HepG2 (cell line): ENCODE results near the gene TUT1. TPM values are rescaled to one million over a fixed set of nuclear protein-coding genes. Genes with fewer than 3 reads are reported as not detected.

Source experiments
- ADNP ChIP-seq: sonication (generic); formaldehyde crosslinking; IDR thresholded peaks from 2 replicates; pipeline ENCODE4 v1.4.0; 2020; ENCODE audit warnings: missing genetic modification reagents
- AGO2 ChIP-seq: fragments of 200-400 bp; formaldehyde crosslinking; optimal IDR thresholded peaks from 2 replicates; pipeline ENCODE3; 2017; ENCODE audit warnings: mild to moderate bottlenecking, low read depth, low read length, moderate library complexity
- HDAC2 ChIP-seq: sonication (generic); formaldehyde crosslinking; IDR thresholded peaks from 2 replicates; pipeline ENCODE4 v1.4.0; 2020; ENCODE audit warnings: missing genetic modification reagents
- HNRNPLL ChIP-seq: fragments of 200-400 bp; formaldehyde crosslinking; IDR thresholded peaks from 2 replicates; pipeline ENCODE4 v1.6.1; 2017; ENCODE audit warnings: mild to moderate bottlenecking, low read depth, low read length; ENCODE audit not compliant: poor library complexity, severe bottlenecking
- HOXA9 ChIP-seq: sonication (generic); formaldehyde crosslinking; IDR thresholded peaks from 2 replicates; pipeline ENCODE4 v1.8.1; 2022; ENCODE audit warnings: missing genetic modification reagents, mild to moderate bottlenecking, moderate library complexity, borderline replicate concordance
- KAT8 ChIP-seq: IDR thresholded peaks from 2 replicates; pipeline ENCODE4 v1.6.1; 2016; ENCODE audit warnings: missing genetic modification reagents, missing compliant biosample characterization
- RARA ChIP-seq: IDR thresholded peaks from 2 replicates; pipeline ENCODE4 v1.6.1; 2016; ENCODE audit warnings: missing genetic modification reagents, missing compliant biosample characterization
- RXRA ChIP-seq: sonication (generic); formaldehyde crosslinking; IDR thresholded peaks from 2 replicates; pipeline ENCODE4 v1.5.1; 2020; ENCODE audit warnings: missing genetic modification reagents
- SALL1 ChIP-seq: sonication (generic); formaldehyde crosslinking; IDR thresholded peaks from 2 replicates; pipeline ENCODE4 v1.8.0; 2022; ENCODE audit warnings: mild to moderate bottlenecking, missing genetic modification reagents
- TCF7L2 ChIP-seq: IDR thresholded peaks from 2 replicates; pipeline ENCODE4 v1.6.1; 2011; ENCODE audit warnings: mild to moderate bottlenecking, low read depth, low read length, moderate library complexity
- THAP11 ChIP-seq: IDR thresholded peaks from 2 replicates; pipeline ENCODE4 v1.6.1; 2016; ENCODE audit warnings: missing biosample characterization, missing genetic modification reagents
- ZFYVE20 ChIP-seq: sonication (generic); formaldehyde crosslinking; IDR thresholded peaks from 2 replicates; pipeline ENCODE4 v1.8.0; 2023; ENCODE audit warnings: low read depth, mild to moderate bottlenecking, moderate library complexity, missing genetic modification reagents, borderline replicate concordance
- ZNF546 ChIP-seq: sonication (generic); formaldehyde crosslinking; conservative IDR thresholded peaks from 2 replicates; pipeline ENCODE4 v1.8.1; 2023; ENCODE audit warnings: mild to moderate bottlenecking, missing genetic modification reagents
- ZNF605 ChIP-seq: sonication (generic); formaldehyde crosslinking; IDR thresholded peaks from 2 replicates; pipeline ENCODE4 v1.8.0; 2022; ENCODE audit warnings: mild to moderate bottlenecking, missing genetic modification reagents
- ZNF790 ChIP-seq: sonication (generic); formaldehyde crosslinking; IDR thresholded peaks from 2 replicates; pipeline ENCODE4 v1.8.0; 2022; ENCODE audit warnings: missing genetic modification reagents, mild to moderate bottlenecking, borderline replicate concordance
- polyA plus RNA-seq, 8 experiments: library from polyadenylated mRNA; depleted of rRNA in 3 of 8; stranded (reverse) in 7 of 8; unstranded in 1 of 8; fragments of >200 nt; fragmentation: Illumina TruSeq in 4 of 8; extraction: Trizol in 4 of 8; gene quantifications; 2 replicates each; pipeline versions ENCODE4 v1.2.1 to v1.2.3, GENCODE V29; 2011 to 2016; ENCODE audit warnings: low read depth in 4 of 8, missing spikeins in 1 of 8, mixed read lengths in 1 of 8; ENCODE audit not compliant: insufficient read depth in 1 of 8
- total RNA-seq, 5 experiments: library from RNA; depleted of rRNA; stranded (reverse); fragments of >200 nt; fragmentation: Illumina TruSeq; extraction: Trizol; gene quantifications; 2 replicates each; pipeline ENCODE4 v1.2.3, GENCODE V29; 2016; ENCODE audit warnings: low read depth in 1 of 5
- TF ChIP-seq, protein P1 (sequence below): sonication (generic); formaldehyde crosslinking; IDR thresholded peaks from 2 replicates; pipeline ENCODE4 v1.5.0; 2020; ENCODE audit warnings: missing genetic modification reagents
- TF ChIP-seq, protein P2 (sequence below): sonication (generic); formaldehyde crosslinking; IDR thresholded peaks from 2 replicates; pipeline ENCODE4 v1.4.0; 2020; ENCODE audit warnings: mild to moderate bottlenecking, missing genetic modification reagents
- TF ChIP-seq, protein P3 (sequence below): IDR thresholded peaks from 2 replicates; pipeline ENCODE4 v1.6.1; 2018; ENCODE audit warnings: missing genetic modification reagents
- TF ChIP-seq, protein P4 (sequence below): sonication (generic); formaldehyde crosslinking; IDR thresholded peaks from 2 replicates; pipeline ENCODE4 v1.4.0; 2020; ENCODE audit warnings: missing genetic modification reagents
- TF ChIP-seq, protein P5 (sequence below): sonication (generic); formaldehyde crosslinking; IDR thresholded peaks from 2 replicates; pipeline ENCODE4 v1.4.0; 2020; ENCODE audit warnings: mild to moderate bottlenecking, missing genetic modification reagents
- TF ChIP-seq, protein P6 (sequence below): IDR thresholded peaks from 2 replicates; pipeline ENCODE4 v1.6.1; 2018; ENCODE audit warnings: missing genetic modification reagents, mild to moderate bottlenecking, missing compliant biosample characterization

TUT1 gene
- total and polyA plus RNA-seq, 2 of the 13 experiments (the other 11 are each of a cell fraction or from before 2014, with no cell fraction given) = 9.7 to 14.3 TPM

DNA sequence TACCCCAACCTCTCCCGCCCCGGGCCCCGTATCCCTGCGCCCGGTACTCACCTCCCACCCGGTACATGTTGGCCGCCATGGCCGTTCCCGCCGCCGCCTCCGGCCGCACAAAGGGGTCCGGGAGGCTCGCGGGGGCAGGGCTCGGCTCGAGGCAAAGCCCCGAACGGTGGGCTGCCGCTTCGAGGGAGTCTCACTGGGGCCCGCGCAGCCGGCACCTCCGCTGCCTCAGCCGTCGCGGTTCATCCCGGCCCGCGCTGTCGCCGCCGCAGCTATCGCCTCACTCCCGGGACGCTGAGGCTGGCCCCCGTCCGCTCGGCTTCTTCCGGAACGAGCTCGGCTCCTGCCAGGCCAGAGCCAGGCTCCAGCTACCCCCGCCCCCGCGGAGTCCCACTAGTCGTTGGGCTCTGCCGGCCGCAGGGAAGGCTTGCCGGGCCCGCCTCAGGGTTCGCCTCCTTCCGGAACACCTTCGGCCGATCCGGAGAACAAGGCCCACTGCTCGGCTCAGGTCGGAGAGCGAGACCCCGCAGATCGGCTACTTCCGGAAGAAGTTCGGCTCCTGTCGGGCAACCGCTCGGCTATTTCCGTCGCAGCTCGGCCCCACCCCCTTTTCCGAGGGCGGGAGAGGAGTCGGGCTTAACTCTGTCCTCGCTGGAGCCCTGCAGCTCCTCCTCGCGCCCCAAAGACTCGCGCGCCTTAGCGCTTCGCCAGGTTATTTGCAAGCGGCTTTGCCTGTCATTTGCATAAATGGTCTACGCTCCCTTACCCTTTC, 10.2 kb upstream of the TUT1 start, which contains the start of gene MTA2 (continued):
- TF ChIP-seq, protein P1, sequence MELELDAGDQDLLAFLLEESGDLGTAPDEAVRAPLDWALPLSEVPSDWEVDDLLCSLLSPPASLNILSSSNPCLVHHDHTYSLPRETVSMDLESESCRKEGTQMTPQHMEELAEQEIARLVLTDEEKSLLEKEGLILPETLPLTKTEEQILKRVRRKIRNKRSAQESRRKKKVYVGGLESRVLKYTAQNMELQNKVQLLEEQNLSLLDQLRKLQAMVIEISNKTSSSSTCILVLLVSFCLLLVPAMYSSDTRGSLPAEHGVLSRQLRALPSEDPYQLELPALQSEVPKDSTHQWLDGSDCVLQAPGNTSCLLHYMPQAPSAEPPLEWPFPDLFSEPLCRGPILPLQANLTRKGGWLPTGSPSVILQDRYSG (CRISPR knock-in tag) = peak; percentile 77; the same call in 1 of the 2 replicates
- TF ChIP-seq HNRNPLL = peak; percentile 46
- TF ChIP-seq, protein P2, sequence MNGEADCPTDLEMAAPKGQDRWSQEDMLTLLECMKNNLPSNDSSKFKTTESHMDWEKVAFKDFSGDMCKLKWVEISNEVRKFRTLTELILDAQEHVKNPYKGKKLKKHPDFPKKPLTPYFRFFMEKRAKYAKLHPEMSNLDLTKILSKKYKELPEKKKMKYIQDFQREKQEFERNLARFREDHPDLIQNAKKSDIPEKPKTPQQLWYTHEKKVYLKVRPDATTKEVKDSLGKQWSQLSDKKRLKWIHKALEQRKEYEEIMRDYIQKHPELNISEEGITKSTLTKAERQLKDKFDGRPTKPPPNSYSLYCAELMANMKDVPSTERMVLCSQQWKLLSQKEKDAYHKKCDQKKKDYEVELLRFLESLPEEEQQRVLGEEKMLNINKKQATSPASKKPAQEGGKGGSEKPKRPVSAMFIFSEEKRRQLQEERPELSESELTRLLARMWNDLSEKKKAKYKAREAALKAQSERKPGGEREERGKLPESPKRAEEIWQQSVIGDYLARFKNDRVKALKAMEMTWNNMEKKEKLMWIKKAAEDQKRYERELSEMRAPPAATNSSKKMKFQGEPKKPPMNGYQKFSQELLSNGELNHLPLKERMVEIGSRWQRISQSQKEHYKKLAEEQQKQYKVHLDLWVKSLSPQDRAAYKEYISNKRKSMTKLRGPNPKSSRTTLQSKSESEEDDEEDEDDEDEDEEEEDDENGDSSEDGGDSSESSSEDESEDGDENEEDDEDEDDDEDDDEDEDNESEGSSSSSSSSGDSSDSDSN (CRISPR knock-in tag) = peak; percentile 92; the same call in 1 of the 2 replicates
- TF ChIP-seq RARA (CRISPR knock-in tag) = no peak
- TF ChIP-seq ZNF546 (CRISPR knock-in tag) = peak; percentile 30; the same call in 1 of the 2 replicates
- TF ChIP-seq, protein P3, sequence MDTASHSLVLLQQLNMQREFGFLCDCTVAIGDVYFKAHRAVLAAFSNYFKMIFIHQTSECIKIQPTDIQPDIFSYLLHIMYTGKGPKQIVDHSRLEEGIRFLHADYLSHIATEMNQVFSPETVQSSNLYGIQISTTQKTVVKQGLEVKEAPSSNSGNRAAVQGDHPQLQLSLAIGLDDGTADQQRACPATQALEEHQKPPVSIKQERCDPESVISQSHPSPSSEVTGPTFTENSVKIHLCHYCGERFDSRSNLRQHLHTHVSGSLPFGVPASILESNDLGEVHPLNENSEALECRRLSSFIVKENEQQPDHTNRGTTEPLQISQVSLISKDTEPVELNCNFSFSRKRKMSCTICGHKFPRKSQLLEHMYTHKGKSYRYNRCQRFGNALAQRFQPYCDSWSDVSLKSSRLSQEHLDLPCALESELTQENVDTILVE (CRISPR knock-in tag) = peak; percentile 72; the same call in 1 of the 2 replicates
- peak; percentile 54 for TF ChIP-seq KAT8 (CRISPR knock-in tag)
- TF ChIP-seq, protein P4, sequence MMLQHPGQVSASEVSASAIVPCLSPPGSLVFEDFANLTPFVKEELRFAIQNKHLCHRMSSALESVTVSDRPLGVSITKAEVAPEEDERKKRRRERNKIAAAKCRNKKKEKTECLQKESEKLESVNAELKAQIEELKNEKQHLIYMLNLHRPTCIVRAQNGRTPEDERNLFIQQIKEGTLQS = 0 out of 2 replicates have a peak, but pooled peaks have one; percentile 14
- TF ChIP-seq SALL1 = peak; percentile 51; the same call in 1 of the 2 replicates
- 0 out of 2 replicates have a peak, but pooled peaks have one; percentile 75 for TF ChIP-seq ZNF605 (CRISPR knock-in tag)
- TF ChIP-seq AGO2 = peak; percentile 94
- TF ChIP-seq ZFYVE20 = peak; percentile 71; the same call in 1 of the 2 replicates
- TF ChIP-seq HDAC2 (CRISPR knock-in tag) = peak; percentile 43; the same call in 1 of the 2 replicates
- TF ChIP-seq TCF7L2 = no peak
- TF ChIP-seq, protein P5, sequence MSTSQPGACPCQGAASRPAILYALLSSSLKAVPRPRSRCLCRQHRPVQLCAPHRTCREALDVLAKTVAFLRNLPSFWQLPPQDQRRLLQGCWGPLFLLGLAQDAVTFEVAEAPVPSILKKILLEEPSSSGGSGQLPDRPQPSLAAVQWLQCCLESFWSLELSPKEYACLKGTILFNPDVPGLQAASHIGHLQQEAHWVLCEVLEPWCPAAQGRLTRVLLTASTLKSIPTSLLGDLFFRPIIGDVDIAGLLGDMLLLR = peak; percentile 64; the same call in 1 of the 2 replicates
- TF ChIP-seq, protein P6, sequence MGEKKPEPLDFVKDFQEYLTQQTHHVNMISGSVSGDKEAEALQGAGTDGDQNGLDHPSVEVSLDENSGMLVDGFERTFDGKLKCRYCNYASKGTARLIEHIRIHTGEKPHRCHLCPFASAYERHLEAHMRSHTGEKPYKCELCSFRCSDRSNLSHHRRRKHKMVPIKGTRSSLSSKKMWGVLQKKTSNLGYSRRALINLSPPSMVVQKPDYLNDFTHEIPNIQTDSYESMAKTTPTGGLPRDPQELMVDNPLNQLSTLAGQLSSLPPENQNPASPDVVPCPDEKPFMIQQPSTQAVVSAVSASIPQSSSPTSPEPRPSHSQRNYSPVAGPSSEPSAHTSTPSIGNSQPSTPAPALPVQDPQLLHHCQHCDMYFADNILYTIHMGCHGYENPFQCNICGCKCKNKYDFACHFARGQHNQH (CRISPR knock-in tag) = peak; percentile 39; the same call in 1 of the 2 replicates
- peak; percentile 89 for TF ChIP-seq ZNF790 (CRISPR knock-in tag)
- peak; percentile 90; the same call in 1 of the 2 replicates for TF ChIP-seq HOXA9
- peak; percentile 44; the same call in 1 of the 2 replicates for TF ChIP-seq THAP11 (CRISPR knock-in tag)
- peak; percentile 53; the same call in 1 of the 2 replicates for TF ChIP-seq RXRA (CRISPR knock-in tag)
- TF ChIP-seq ADNP (CRISPR knock-in tag) = no peak
